T1000 (cell line): ENCODE measurements around the gene ATP8A2.
"Not testable (repeated sequence)": the region's sequence is repeated elsewhere in the genome, so short reads cannot be mapped to it uniquely, and the experiment has no call there.

Source experiments
- DNase-seq: peaks from one replicate; lab custom pipeline; 2025; ENCODE audit warnings: mixed read lengths; lab: John Stamatoyannopoulos, UW

Gene ATP8A2

GRCh38 chr13:25463496-25463895 is 91.7 kb downstream of the ATP8A2 start:
- DNase-seq: no peak

- no peak for DNase-seq
Measured at GRCh38 chr13:25466880-25467279, 95.1 kb downstream of the ATP8A2 start.

GRCh38 chr13:25468325-25469168 is 96.8 kb downstream of the ATP8A2 start:
- no peak for DNase-seq

- no peak for DNase-seq
Measured at GRCh38 chr13:25469169-25469525, 97.4 kb downstream of the ATP8A2 start.

- no peak for DNase-seq
Measured at GRCh38 chr13:25473864-25474263, 102.1 kb downstream of the ATP8A2 start.

- DNase-seq: no peak
Measured at GRCh38 chr13:25478186-25478585, 106.4 kb downstream of the ATP8A2 start.

- no peak for DNase-seq
Measured at GRCh38 chr13:25489238-25489637, 117.5 kb downstream of the ATP8A2 start.

- DNase-seq: no peak
Measured at GRCh38 chr13:25490236-25490635, 118.5 kb downstream of the ATP8A2 start.

GRCh38 chr13:25493931-25494640 is 122.3 kb downstream of the ATP8A2 start:
- DNase-seq: no peak

GRCh38 chr13:25494698-25495411 is 123.1 kb downstream of the ATP8A2 start:
- DNase-seq: no peak

GRCh38 chr13:25501231-25501630 is 129.5 kb downstream of the ATP8A2 start:
- DNase-seq: no peak

- no peak for DNase-seq
Measured at GRCh38 chr13:25502031-25502430, 130.3 kb downstream of the ATP8A2 start.

- no peak for DNase-seq
Measured at GRCh38 chr13:25502551-25502950, 130.8 kb downstream of the ATP8A2 start.

GRCh38 chr13:25503856-25504255 is 132.1 kb downstream of the ATP8A2 start:
- DNase-seq: no peak

- DNase-seq: no peak
Measured at GRCh38 chr13:25507841-25508240, 136.1 kb downstream of the ATP8A2 start.

- not testable (repeated sequence) for DNase-seq
Measured at GRCh38 chr13:25513060-25513459, 141.3 kb downstream of the ATP8A2 start.

GRCh38 chr13:25518441-25518840 is 146.7 kb downstream of the ATP8A2 start:
- DNase-seq: no peak

GRCh38 chr13:25525884-25526283 is 154.1 kb downstream of the ATP8A2 start:
- DNase-seq: no peak

GRCh38 chr13:25528266-25528665 is 156.5 kb downstream of the ATP8A2 start:
- no peak for DNase-seq

- no peak for DNase-seq
Measured at GRCh38 chr13:25529425-25529824, 157.7 kb downstream of the ATP8A2 start.

GRCh38 chr13:25538276-25538675 is 166.5 kb downstream of the ATP8A2 start:
- DNase-seq: no peak

- no peak for DNase-seq
Measured at GRCh38 chr13:25541434-25542123, 169.8 kb downstream of the ATP8A2 start.
